CD4-positive, alpha-beta T cell treated with Interleukin-4 for 1 hour (primary cell): ENCODE measurements around the gene SORBS2.

ENCODE experiments used
- DNase-seq, 2 donors: peaks; one replicate each; pipeline ENCODE4 v3.0.0-alpha.2; 2020 to 2022

SORBS2 gene

DNA sequence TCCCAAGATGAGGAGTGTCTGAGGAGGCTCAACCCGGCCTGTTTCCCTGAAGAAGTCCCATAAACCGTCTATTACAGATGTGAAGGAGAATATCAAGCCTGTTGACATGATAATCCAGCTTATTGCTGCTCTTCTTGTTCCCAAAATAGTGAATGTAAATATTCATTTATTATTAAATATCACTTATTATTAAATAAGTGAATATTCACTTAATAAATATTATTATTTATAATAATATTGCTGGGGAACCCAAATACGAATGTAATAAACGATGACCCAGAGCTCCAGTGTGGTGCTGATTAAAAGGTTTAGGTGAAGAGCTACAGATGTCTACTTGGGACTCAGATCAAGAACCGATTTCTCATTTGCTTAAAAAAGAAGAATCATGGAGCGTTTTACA, 23.8 kb upstream of the SORBS2 start:
- DNase-seq = no peak

GRCh38 chr4:185835336-185835735, 23.3 kb upstream of the SORBS2 start:
- DNase-seq = no peak

DNA sequence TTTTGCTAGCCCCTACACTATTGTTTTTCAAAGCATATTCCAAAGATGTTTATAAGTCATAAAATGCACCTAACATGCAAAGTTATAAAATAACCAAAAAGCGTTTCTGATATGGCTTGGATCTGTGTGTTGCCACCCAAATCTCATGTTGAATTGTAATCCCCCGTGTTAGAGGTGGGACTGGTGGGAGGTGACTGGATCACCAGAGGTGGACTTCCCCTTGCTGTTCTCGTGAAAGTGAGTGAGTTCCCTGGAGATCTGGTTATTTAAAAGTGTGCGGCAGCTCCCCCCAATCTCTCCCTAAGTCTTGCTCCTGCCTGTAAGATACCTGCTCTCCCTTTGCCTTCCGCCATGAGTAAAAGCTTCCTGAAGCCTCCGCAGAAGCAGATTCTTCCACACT, 22.8 kb upstream of the SORBS2 start:
- DNase-seq = no peak

- DNase-seq = no peak
Measured at GRCh38 chr4:185834088-185834487, 22.1 kb upstream of the SORBS2 start.

DNA sequence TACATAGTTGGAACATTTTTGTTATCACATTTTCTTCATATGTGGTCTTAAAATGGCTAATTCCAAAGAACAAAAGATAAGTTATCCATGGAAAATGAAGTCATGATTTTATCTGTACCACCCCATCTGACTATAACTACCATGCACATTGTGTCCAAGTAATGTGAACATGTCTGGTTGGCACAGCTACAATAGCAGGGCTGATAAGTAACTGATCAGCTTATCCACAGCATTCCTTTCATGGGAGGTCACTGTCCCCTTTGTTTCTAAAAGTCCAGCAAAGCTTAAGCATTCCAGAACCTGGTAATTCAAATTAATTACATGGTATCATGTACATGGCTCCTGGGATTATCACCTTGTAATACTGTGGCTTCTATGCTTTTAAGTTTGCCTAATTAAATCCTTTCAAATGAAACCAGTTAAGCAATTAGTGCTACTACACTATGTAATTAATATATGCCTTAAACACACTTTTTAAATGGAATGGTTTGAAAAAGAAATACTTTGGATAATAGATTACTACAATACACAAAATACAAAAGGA, 21.1 kb upstream of the SORBS2 start:
- no peak for DNase-seq

- no peak for DNase-seq
Measured at GRCh38 chr4:185831125-185831815, 19.3 kb upstream of the SORBS2 start.

GRCh38 chr4:185830263-185830994, 18.4 kb upstream of the SORBS2 start:
- DNase-seq = no peak

DNA sequence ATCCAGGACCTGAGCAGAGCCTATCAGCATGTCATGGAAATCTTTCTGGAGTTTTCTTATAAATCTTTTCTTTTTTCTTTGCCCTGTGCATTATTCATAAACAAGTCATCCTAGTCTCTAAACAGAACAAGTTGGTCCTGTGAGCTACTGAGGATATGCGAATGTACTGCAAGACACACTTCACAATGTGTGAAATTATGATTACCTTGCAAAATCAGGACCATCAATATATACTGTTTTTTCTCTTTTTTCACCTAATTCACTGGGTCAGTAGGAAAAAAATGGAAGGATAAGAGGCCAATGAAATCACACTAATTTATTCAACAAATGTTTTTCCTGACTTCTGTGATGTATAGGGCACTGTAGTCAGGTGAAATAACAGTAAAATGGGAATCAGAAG, 14.4 kb upstream of the SORBS2 start:
- DNase-seq = no peak

DNA sequence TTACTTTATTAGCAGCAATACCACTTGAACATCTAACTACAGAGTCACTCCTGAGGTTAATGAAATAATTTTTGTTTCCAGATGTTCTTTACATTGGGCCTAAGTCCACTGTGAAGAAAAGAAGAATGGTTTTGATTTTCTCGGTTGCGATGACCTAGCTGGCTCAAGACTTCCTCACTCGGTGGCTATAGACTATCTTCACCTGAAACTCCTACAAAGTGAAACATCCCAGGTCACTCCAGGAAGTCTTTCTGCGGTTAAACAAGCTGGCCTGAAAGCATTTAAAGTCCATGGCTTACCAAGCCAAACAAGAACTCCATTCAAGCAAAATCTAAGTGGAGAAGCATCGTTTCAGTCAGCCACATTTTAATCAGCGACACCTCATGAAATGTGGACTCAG, 13.7 kb upstream of the SORBS2 start:
- DNase-seq = no peak

- DNase-seq = no peak
Measured at GRCh38 chr4:185822791-185823190, 10.8 kb upstream of the SORBS2 start.

DNA sequence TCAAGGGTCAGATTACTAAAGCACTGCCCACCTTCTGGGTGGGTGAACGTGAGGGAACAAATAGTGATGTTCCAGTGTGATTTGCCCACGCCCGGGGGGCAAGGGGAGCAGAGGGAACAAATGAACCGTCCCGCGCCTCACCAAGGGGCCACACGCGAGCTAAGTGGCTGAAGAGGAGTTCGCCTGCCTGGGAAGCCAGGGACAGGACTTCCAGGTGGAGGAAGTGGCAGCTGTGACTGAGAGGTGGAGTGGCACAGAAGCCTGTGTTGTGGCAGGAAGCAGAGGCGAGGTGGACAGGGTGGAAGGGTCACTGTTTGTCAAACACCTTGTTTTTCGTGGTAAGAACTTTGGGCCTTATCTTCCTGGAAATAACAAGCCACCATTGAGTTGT, 9.0 kb upstream of the SORBS2 start:
- DNase-seq = no peak

DNA sequence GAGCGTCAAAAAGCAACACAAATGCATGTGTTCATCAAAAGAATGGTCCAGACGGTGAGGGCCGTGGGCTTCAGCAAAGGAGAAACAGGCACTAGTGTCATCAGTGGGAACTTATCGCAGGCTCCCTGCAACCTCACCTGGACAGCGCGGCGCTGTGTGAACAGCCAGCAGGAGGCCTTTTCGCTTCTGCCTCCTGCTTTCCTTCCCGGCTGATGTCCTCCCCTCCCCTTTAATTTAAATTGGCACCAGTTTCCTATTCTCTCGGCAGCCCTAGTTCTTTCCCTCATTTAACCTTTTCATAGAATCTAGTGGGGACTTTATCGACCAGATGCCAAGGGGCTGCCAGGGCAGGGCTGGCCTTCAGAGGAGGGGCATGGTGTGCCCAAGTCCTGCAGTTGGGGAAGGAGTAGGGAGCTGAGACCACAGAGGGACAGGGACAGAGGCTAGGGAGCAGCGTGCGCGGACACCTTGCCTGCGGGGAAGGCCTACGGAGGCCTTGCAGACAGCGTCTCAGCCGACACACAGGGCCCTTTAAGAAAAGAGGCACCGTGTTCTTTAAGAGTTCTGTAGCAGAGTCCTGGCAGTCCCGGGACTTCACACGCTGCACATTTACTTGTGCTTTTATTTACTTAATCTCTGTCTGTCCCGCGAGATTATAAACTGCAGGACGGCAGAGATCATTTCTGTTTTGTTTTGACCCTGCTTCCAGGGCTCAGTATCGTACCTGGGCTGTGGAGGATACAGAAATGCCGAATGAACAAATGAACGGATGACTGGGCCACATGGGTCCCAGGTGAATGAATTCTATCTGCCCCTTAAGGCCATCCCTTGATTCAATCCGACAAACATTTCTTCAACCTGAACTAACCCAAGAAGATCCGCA, 8.4 kb upstream of the SORBS2 start:
- DNase-seq = no peak

DNA sequence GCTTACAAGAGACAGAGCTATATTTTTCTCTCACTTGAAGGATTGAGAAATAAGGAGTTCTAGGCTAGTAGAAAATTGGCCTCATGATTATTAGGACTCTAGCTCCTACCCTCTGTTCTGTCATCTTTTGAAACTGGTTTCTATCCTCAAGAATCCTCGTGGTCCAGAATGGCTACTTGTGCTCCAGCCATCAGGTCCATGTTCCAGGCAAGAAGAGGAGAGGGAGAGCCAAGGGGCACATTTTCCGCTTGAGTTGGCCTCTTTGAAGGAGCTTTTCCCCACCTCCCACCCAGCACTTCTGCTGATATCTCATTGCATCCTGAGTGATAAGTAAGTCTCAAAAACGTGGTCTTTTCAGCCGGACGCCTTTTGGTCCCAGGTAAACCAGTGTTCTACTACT, 7.2 kb upstream of the SORBS2 start:
- DNase-seq = no peak

DNA sequence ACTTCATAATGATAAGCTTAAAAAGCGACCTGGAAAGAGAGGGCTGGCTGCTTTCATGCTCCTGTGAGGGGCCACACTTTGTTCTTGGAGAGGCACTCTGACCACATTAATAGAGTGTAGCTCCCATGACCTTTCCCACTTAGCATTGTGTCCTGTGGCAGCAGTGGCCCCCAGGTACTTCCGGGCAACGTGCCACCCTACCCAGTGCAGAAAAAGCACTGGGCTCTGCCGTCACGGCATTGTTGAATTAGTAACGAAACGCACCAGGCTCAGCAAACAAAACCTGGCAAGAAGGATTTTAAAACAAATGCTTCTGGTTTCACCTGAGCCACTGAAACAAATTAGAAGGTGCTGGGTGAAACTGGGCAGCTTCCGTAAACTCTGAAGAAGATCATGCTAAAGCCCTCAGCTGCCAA, 5.4 kb upstream of the SORBS2 start:
- DNase-seq = no peak

- no peak for DNase-seq
Measured at GRCh38 chr4:185813133-185813532, 1.1 kb upstream of the SORBS2 start.

DNA sequence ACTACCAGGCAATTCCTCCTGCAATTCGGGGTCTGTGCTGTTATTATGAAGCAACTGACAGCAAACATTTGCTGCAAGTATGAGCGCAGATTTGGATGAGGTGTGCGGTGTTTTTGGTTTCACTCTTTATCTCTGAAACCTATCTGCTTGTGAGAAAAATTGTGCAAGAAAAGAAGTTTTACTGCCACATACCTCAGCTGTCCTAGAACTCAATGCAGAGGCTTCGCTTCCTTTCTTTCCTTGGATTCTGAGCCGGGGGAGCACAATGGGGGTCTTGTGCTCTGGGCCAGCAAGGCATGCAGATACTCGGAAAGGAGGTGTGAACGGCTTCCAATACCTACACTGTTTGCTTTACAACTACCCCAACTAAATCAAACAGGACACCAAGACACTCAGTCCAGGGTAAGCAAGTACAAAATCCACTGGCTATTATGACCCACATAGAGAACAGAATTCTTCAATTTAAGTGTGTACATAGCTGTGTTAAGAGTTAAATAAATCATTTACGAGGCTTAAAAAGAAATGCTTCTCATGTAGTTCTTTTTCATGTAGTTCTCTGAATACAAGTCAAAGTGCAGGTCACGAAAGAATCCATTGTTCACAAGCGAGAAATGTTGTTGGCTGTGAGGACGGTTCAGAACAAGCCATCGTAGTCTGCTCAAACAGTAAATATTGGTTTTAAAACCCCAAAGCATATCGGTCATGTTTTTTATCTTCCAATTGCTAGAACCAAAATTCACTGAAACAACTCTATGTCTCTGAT, 1.1 kb downstream of the SORBS2 start:
- DNase-seq = no peak

GRCh38 chr4:185809533-185810071, 2.4 kb downstream of the SORBS2 start:
- DNase-seq = no peak

- DNase-seq = no peak
Measured at GRCh38 chr4:185809121-185809520, 2.9 kb downstream of the SORBS2 start.

DNA sequence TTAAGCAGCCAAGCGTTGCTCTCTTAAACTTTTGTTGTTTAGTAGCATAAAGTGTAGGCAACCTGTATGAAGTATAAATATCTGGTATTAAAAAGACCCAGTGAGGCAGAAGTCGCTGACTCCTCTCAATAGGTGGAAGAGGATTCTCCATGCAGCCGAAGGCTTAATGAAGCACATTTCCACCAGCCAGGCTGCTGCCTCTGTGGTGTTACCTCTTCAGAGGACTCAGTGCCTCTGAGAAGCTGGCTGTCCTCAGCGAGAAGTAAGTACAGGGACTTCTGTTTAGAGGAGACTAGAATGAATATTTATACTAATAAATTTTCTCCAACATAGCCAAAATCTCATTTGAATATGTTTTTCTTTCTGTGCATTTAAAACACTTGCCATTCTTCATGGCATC, 6.0 kb downstream of the SORBS2 start:
- DNase-seq = no peak

DNA sequence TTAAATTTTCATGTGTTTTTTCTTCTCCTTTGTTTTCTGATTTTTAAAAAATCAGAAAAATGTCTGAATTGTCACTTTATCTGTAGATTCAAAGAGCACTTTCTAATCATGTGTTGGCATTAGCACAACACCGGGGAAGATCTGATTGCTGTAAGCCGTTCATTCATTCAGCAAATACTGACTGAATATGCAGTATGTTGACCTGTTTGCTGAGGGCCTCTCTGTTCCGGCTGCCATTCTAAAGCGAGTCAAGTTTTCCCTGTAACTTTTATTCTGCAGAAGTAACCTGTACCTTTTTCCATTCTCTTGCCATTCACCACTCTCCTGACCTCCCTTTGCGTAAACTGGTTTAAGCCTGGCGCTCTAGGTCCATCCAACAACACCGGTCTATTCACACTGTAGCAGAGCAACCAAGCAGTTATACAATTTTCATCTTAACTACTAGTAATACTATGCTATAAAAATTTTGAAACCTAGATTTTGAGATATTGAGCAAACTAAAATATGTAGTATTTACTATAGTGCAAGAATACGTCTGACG, 6.7 kb downstream of the SORBS2 start:
- DNase-seq = no peak

GRCh38 chr4:185803022-185803421, 9.0 kb downstream of the SORBS2 start:
- DNase-seq = no peak

GRCh38 chr4:185801471-185801870, 10.5 kb downstream of the SORBS2 start:
- DNase-seq = no peak
